Measurements from ENCODE around the gene IFT88. TPM values are rescaled to one million over a fixed set of nuclear protein-coding genes. Genes with fewer than 3 reads are reported as not detected.

Gene IFT88, protein sequence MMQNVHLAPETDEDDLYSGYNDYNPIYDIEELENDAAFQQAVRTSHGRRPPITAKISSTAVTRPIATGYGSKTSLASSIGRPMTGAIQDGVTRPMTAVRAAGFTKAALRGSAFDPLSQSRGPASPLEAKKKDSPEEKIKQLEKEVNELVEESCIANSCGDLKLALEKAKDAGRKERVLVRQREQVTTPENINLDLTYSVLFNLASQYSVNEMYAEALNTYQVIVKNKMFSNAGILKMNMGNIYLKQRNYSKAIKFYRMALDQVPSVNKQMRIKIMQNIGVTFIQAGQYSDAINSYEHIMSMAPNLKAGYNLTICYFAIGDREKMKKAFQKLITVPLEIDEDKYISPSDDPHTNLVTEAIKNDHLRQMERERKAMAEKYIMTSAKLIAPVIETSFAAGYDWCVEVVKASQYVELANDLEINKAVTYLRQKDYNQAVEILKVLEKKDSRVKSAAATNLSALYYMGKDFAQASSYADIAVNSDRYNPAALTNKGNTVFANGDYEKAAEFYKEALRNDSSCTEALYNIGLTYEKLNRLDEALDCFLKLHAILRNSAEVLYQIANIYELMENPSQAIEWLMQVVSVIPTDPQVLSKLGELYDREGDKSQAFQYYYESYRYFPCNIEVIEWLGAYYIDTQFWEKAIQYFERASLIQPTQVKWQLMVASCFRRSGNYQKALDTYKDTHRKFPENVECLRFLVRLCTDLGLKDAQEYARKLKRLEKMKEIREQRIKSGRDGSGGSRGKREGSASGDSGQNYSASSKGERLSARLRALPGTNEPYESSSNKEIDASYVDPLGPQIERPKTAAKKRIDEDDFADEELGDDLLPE
- total RNA-seq (10 to 100 TPM in 3 of 5 experiments, 1 to 10 TPM in 2; 5.0 to 17.0 (median 11.7) TPM), polyA plus RNA-seq (1 to 10 TPM; 6.4 to 7.9 TPM), total RNA-seq (22.1 reads per million, percentile 52 among the genes with 10 or more reads in this experiment)

- Histone ChIP-seq H3K4me1 (ENCODE audit: control insufficient read depth in 2 of 2, insufficient read depth in 2 of 2, low read length in 2 of 2) (peaks cover 0 to 8% of the 10 kb centered on the region in 2 donors), H3K4me3 (ENCODE audit: low read length) (peak within 1 kb of the TSS; percentile 52)
- POLR2A ChIA-PET: interaction anchor here (0.6 to 3.5 kb wide), 2 partner anchors 41 to 91 kb away, joined by 5 to 14 read pairs; partner anchors contain the start of gene CRYL1
These were observed at the start of gene IFT88 for GRCh38 chr13:20566898-20567874. Gene IFT88, plus strand, starts transcription at chr13:20567157. Its CDS starts 7,229 bp downstream, at chr13:20574386.

DNA sequence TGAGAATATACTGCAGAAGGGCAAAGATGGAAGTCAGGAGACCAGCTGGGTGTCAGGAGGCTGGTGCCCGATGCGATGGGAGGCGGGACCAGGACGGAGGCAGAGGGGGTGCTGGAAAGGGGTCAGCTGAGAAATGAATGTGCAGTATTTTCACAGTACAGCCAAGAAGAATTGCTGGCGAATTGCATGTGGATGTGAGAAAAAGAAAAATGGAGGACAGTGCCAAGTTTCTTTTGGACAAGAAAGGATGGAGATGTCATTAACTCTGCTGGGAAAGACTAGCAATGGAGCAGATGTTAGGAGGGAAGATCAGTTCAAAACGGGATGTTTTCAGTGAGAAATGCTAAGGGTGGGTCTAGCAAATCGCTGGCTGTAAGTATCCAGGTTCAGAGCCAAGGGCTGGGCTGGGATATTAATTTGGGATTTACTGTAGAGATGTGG is 48.3 kb upstream of the IFT88 start:
- peak overlapping the region in 1 of 10 donors; percentile 31 for H3K4me3 Mint-ChIP-seq
- peaks cover 0 to 38% (median 16%) of the 10 kb centered on the region in 7 donors for H3K4me1 Mint-ChIP-seq
- ChIA-PET CTCF (no interaction called here), POLR2A (no interaction called here)
- Histone ChIP-seq H3K27ac (ENCODE audit: low read depth, low read length) (no peak overlapping the region), H3K36me3 (ENCODE audit: control insufficient read depth in 2 of 3, insufficient read depth in 3 of 3, low read length in 3 of 3) (no peaks in the 10 kb centered on the region), H3K4me1 (ENCODE audit: control insufficient read depth in 2 of 2, insufficient read depth in 2 of 2, low read length in 2 of 2) (no peaks in the 10 kb centered on the region), H3K27me3 (ENCODE audit: control insufficient read depth in 2 of 2, insufficient read depth in 2 of 2, low read length in 2 of 2) (no peaks in the 10 kb centered on the region), H3K9me3 (ENCODE audit: control insufficient read depth in 2 of 3, low read length in 3 of 3) (no peaks in the 10 kb centered on the region), H3K4me3 (ENCODE audit: low read length) (no peak overlapping the region)
- H3K27ac Mint-ChIP-seq: peak overlapping the region in 2 of 9 donors; percentile 7 to 27
- peaks cover 0 to 14% (median 7%) of the 10 kb centered on the region in 5 donors for H3K36me3 Mint-ChIP-seq
- intact Hi-C loops (cut with micrococcal nuclease): no loop called here
- ATAC-seq: no peak
- H3K27me3 Mint-ChIP-seq: no peaks in the 10 kb centered on the region
- no peak for DNase-seq
- peaks cover 0 to 3% (median 0%) of the 10 kb centered on the region in 11 donors for H3K9me3 Mint-ChIP-seq

More at GRCh38 chr13:20566898-20567874, at the start of gene IFT88:
- intact Hi-C loops (cut with micrococcal nuclease): loop anchor here (1.0 to 10.0 kb wide), 19 partner anchors 41 to 1104 kb away; partner anchors contain the start of genes EEF1AKMT1 (in 2 of the 2), GJB2 (in 2 of the 2), XPO4 (in 2 of the 2) and ZMYM5 (in 2 of the 2)
- Histone ChIP-seq H3K27me3 (ENCODE audit: control insufficient read depth in 2 of 2, insufficient read depth in 2 of 2, low read length in 2 of 2) (no peaks in the 10 kb centered on the region), H3K36me3 (ENCODE audit: control insufficient read depth in 2 of 3, insufficient read depth in 3 of 3, low read length in 3 of 3) (peaks cover 0 to 4% (median 0%) of the 10 kb centered on the region in 3 experiments), H3K27ac (ENCODE audit: low read depth, low read length) (peak within 1 kb of the TSS; percentile 73), H3K9me3 (ENCODE audit: control insufficient read depth in 2 of 3, low read length in 3 of 3) (no peaks in the 10 kb centered on the region)
- H3K36me3 Mint-ChIP-seq: peaks cover 8 to 24% (median 13%) of the 10 kb centered on the region in 5 donors
- CTCF ChIA-PET: interaction anchor here (1.1 kb wide), 1 partner anchor 74 kb away, joined by 3 read pairs; no protein-coding TSS in a partner anchor
- H3K9me3 Mint-ChIP-seq: peaks cover 0 to 23% (median 5%) of the 10 kb centered on the region in 11 donors
- peak; percentile 72 to 87 (median 80) for DNase-seq
- H3K4me1 Mint-ChIP-seq: peaks cover 7 to 18% (median 17%) of the 10 kb centered on the region in 7 donors
- ATAC-seq: peak; percentile 94
- H3K4me3 Mint-ChIP-seq: peak within 1 kb of the TSS; percentile 88 to 97 (median 93)
- peak within 1 kb of the TSS; percentile 92 to 94 (median 93) for H3K27ac Mint-ChIP-seq
- no peaks in the 10 kb centered on the region for H3K27me3 Mint-ChIP-seq

GRCh38 chr13:20519875-20520274 is 47.1 kb upstream of the IFT88 start:
- Histone ChIP-seq H3K9me3 (ENCODE audit: control insufficient read depth in 2 of 3, low read length in 3 of 3) (no peaks in the 10 kb centered on the region), H3K4me3 (ENCODE audit: low read length) (no peak overlapping the region), H3K27ac (ENCODE audit: low read depth, low read length) (no peak overlapping the region), H3K36me3 (ENCODE audit: control insufficient read depth in 2 of 3, insufficient read depth in 3 of 3, low read length in 3 of 3) (no peaks in the 10 kb centered on the region), H3K4me1 (ENCODE audit: control insufficient read depth in 2 of 2, insufficient read depth in 2 of 2, low read length in 2 of 2) (no peaks in the 10 kb centered on the region), H3K27me3 (ENCODE audit: control insufficient read depth in 2 of 2, insufficient read depth in 2 of 2, low read length in 2 of 2) (no peaks in the 10 kb centered on the region)
- intact Hi-C loops (cut with micrococcal nuclease): loop anchor here in 1 of 2 donors (10.0 kb wide), 1 partner anchor 185 kb away; the partner anchor contains the start of gene IL17D
- Mint-ChIP-seq H3K27me3 (no peaks in the 10 kb centered on the region), H3K4me3 (no peak overlapping the region), H3K4me1 (peaks cover 4 to 47% (median 20%) of the 10 kb centered on the region in 7 donors), H3K27ac (peak overlapping the region in 1 of 9 donors; percentile 18), H3K9me3 (peaks cover 0 to 3% (median 0%) of the 10 kb centered on the region in 11 donors), H3K36me3 (peaks cover 0 to 14% (median 7%) of the 10 kb centered on the region in 5 donors)
- DNase-seq (no peak), ATAC-seq (no peak)
- POLR2A ChIA-PET: no interaction called here
- CTCF ChIA-PET: no interaction called here

DNA sequence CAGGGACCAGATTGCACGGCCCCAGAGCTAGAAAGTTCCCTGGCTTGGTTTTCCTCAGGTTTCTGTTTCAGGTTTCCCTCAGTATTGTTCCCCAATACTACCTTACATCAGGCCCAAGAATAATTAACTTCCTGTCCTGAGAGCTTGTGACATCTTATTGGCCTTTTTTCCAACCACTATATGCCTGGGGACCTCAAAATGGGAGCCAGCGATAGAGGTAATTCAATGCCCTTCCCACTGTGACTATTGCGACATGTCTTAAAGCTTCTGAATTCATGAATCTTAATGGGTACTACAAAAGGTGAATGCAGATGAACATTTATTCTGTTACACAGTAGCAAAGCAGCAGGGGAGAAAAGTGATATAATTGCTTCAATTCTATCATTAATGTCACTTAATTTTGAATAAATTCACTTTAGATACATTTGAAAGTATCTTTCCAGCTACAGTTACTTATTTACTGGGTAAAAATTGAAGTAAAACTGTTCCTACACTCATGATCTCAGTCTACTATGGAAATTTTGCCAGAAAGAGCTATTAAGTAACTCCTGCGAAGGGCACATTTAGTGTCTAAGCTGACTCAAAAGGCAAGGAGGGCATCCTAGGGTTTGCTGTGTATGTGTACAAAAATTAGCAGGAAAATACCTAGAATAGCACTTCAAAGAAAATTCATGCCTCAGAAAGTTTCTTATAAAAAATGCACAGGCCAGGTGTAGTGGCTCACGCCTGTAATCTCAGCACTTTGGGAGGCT is 45.4 kb upstream of the IFT88 start:
- H3K36me3 Mint-ChIP-seq: peaks cover 0 to 14% (median 7%) of the 10 kb centered on the region in 5 donors

DNA sequence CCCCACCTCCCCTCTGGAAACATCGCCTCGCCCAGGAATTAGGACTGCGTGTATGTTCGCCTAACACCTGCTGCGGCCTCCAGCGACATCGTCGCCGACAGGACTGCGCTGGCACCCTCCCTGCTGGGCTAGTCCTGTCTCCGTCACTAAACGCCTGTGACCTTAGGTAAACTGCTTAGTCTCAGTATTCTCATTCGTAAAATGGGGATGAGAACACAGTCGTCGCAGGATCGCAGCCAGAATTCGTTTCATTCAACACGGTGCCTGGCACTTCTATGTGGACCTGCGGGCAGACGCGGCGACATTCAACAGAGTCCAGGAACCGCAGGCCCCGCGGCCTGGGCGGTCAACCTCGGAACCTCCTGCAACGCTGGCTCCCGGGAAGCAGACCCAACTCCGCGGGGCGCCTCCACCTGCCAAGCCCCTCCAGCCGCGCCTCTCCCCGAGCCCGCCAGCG is 41.8 kb upstream of the IFT88 start:
- peak overlapping the region; percentile 65 for H3K27ac ChIP-seq (ENCODE audit: low read depth, low read length)
- peak; percentile 0 for ATAC-seq
- peak overlapping the region; percentile 76 to 93 (median 84) for H3K4me3 Mint-ChIP-seq

More for the DNA sequence above, 45.4 kb upstream of the IFT88 start:
- Histone ChIP-seq H3K36me3 (ENCODE audit: control insufficient read depth in 2 of 3, insufficient read depth in 3 of 3, low read length in 3 of 3) (no peaks in the 10 kb centered on the region), H3K4me1 (ENCODE audit: control insufficient read depth in 2 of 2, insufficient read depth in 2 of 2, low read length in 2 of 2) (peaks cover 0 to 3% of the 10 kb centered on the region in 2 donors), H3K27me3 (ENCODE audit: control insufficient read depth in 2 of 2, insufficient read depth in 2 of 2, low read length in 2 of 2) (no peaks in the 10 kb centered on the region), H3K9me3 (ENCODE audit: control insufficient read depth in 2 of 3, low read length in 3 of 3) (no peaks in the 10 kb centered on the region), H3K4me3 (ENCODE audit: low read length) (no peak overlapping the region), H3K27ac (ENCODE audit: low read depth, low read length) (no peak overlapping the region)
- intact Hi-C loops (cut with micrococcal nuclease): loop anchor here in 1 of 2 donors (10.0 kb wide), 1 partner anchor 183 kb away; the partner anchor contains the start of gene IL17D
- CTCF ChIA-PET: no interaction called here
- Mint-ChIP-seq H3K27ac (no peak overlapping the region), H3K4me3 (no peak overlapping the region), H3K9me3 (peaks cover 0 to 3% (median 0%) of the 10 kb centered on the region in 11 donors), H3K4me1 (peaks cover 11 to 53% (median 23%) of the 10 kb centered on the region in 7 donors), H3K27me3 (no peaks in the 10 kb centered on the region)
- POLR2A ChIA-PET: interaction anchor here (1.7 kb wide), 1 partner anchor 252 kb away, joined by 5 read pairs; the partner anchor contains the start of gene EEF1AKMT1
- DNase-seq (no peak), ATAC-seq (no peak)

More for the DNA sequence above, 41.8 kb upstream of the IFT88 start:
- no peaks in the 10 kb centered on the region for H3K27me3 ChIP-seq (ENCODE audit: control insufficient read depth in 2 of 2, insufficient read depth in 2 of 2, low read length in 2 of 2)
- CTCF ChIA-PET: no interaction called here
- intact Hi-C loops (cut with micrococcal nuclease): loop anchor here (1.0 to 10.0 kb wide), 8 partner anchors 42 to 1077 kb away; partner anchors contain the start of genes EEF1AKMT1 (in 2 of the 2), IFT88 (in 1 of the 2), IL17D (in 1 of the 2) and MICU2 (in 1 of the 2)
- peaks cover 0 to 7% of the 10 kb centered on the region in 2 donors for H3K4me1 ChIP-seq (ENCODE audit: control insufficient read depth in 2 of 2, insufficient read depth in 2 of 2, low read length in 2 of 2)
- peaks cover 0 to 5% (median 0%) of the 10 kb centered on the region in 5 donors for H3K27me3 Mint-ChIP-seq
- no peaks in the 10 kb centered on the region for H3K9me3 ChIP-seq (ENCODE audit: control insufficient read depth in 2 of 3, low read length in 3 of 3)
- peaks cover 0 to under 1% (median 0%) of the 10 kb centered on the region in 5 donors for H3K36me3 Mint-ChIP-seq
- POLR2A ChIA-PET: interaction anchor here (1.5 to 2.1 kb wide), 2 partner anchors 42 to 303 kb away, joined by 3 to 14 read pairs; partner anchors contain the start of gene IFT88
- H3K4me1 Mint-ChIP-seq: peaks cover 11 to 40% (median 25%) of the 10 kb centered on the region in 7 donors
- no peaks in the 10 kb centered on the region for H3K36me3 ChIP-seq (ENCODE audit: control insufficient read depth in 2 of 3, insufficient read depth in 3 of 3, low read length in 3 of 3)
- H3K9me3 Mint-ChIP-seq: no peaks in the 10 kb centered on the region
- peak overlapping the region; percentile 68 for H3K4me3 ChIP-seq (ENCODE audit: low read length)
- peak in 4 of 9 donors; percentile 11 to 34 (median 27) for DNase-seq
- H3K27ac Mint-ChIP-seq: peak overlapping the region; percentile 40 to 93 (median 71)

All from naive thymus-derived CD4-positive, alpha-beta T cell (primary cell).